K562 (cell line): Measurements from ENCODE around the gene ZMIZ1. TPM values are rescaled to one million over a fixed set of nuclear protein-coding genes. Genes with fewer than 3 reads are reported as not detected.

Source experiments
- ATAC-seq: fragments of 200-7000 bp; cut with Tn5 transposase; 3 replicates; pipeline ENCODE4 v1.9.1; 2020; ENCODE audit warnings: moderate library complexity
- BruUV-seq: library from RNA; stranded (reverse); fragments of 400-500 nt; replicated peaks from 2 replicates; lab custom pipeline; 2021; lab: Mats Ljungman, UMichigan
- CTCF ChIA-PET: fragments of 300-600 bp; formaldehyde crosslinking; extraction: SDS; loops from one replicate; lab custom pipeline; 2021; ENCODE audit warnings: low intra/inter-chr PET ratio; lab: Yijun Ruan, JAX
- POLR2A ChIA-PET: fragments of 300-600, 350-650 bp; sonication (Branson Sonifier 250); formaldehyde crosslinking; extraction: SDS; loops from one replicate; lab custom pipeline; 2021; ENCODE audit warnings: antibody characterized with exemption, inconsistent platforms; lab: Yijun Ruan, JAX
- DNase-seq, 4 experiments: peaks; one replicate each; pipeline versions ENCODE4 v3.0.0 to v3.0.0-alpha.2; 2011 to 2018; ENCODE audit warnings: low spot score in 3 of 4, mixed read lengths in 3 of 4; ENCODE audit errors: extremely low read depth in 1 of 4
- FAIRE-seq: peaks from 2 replicates; lab custom pipeline; 2011; peaks lifted over from hg19 to GRCh38; lab: Jason Lieb, UNC
- H2AFZ ChIP-seq: 2 replicates; pipeline ENCODE4 v1.6.0; 2011; ENCODE audit warnings: low read depth, low read length, control low read depth, inconsistent platforms
- H3K27ac ChIP-seq: fragments of 200-600 bp; 3 replicates; pipeline ENCODE4 v1.8.0; 2011; ENCODE audit warnings: low read depth, mild to moderate bottlenecking, control low read depth, inconsistent platforms, low read length, moderate library complexity, mixed read lengths; ENCODE audit errors: extremely low read depth
- H3K27me3 ChIP-seq, 2 experiments: fragments of 300-600 bp in 1 of 2; 2 replicates in 1 of 2; 3 replicates in 1 of 2; pipeline versions ENCODE4 v1.6.0 to v1.8.0; 2011; ENCODE audit warnings: inconsistent platforms in 2 of 2, low read length in 2 of 2, mild to moderate bottlenecking in 1 of 2, mixed read lengths in 1 of 2, moderate library complexity in 1 of 2; ENCODE audit not compliant: control insufficient read depth in 2 of 2, insufficient read depth in 2 of 2
- H3K36me3 ChIP-seq: fragments of 300-600 bp; 3 replicates; pipeline ENCODE4 v1.8.0; 2011; ENCODE audit warnings: mild to moderate bottlenecking, low read length, inconsistent platforms; ENCODE audit not compliant: control insufficient read depth, insufficient read depth
- H3K4me1 ChIP-seq, 2 experiments: fragments of 200-600 bp in 1 of 2; replicated peaks in 1 of 2; 2 replicates in 1 of 2; 3 replicates in 1 of 2; pipeline versions ENCODE4 v1.5.1 to v1.8.0; 2011; ENCODE audit warnings: inconsistent platforms in 2 of 2, low read length in 2 of 2, mild to moderate bottlenecking in 1 of 2, mixed read lengths in 1 of 2, moderate library complexity in 1 of 2; ENCODE audit not compliant: control insufficient read depth in 2 of 2, insufficient read depth in 2 of 2
- H3K4me2 ChIP-seq: 2 replicates; pipeline ENCODE4 v1.6.1; 2011; ENCODE audit warnings: low read length, control low read depth, inconsistent platforms, mixed read lengths; ENCODE audit not compliant: insufficient read depth
- H3K4me3 ChIP-seq: fragments of 200-600 bp; sonication (generic), shearing (Covaris generic); 2 replicates; pipeline ENCODE4 v1.5.1; 2016; ENCODE audit warnings: control low read depth, inconsistent platforms
- H3K79me2 ChIP-seq: fragments of 200-600 bp; 3 replicates; pipeline ENCODE4 v1.8.0; 2011; ENCODE audit warnings: low read length, inconsistent platforms; ENCODE audit not compliant: control insufficient read depth, insufficient read depth
- H3K9ac ChIP-seq, 2 experiments: 2 replicates each; pipeline versions ENCODE4 v1.6.0 to v1.6.1; 2011; ENCODE audit warnings: low read depth in 2 of 2, low read length in 2 of 2, control low read depth in 1 of 2, inconsistent platforms in 1 of 2, mild to moderate bottlenecking in 1 of 2, mixed read lengths in 1 of 2; ENCODE audit not compliant: insufficient read depth in 1 of 2
- H3K9me1 ChIP-seq: one replicate; pipeline ENCODE4 v1.6.0; 2011; ENCODE audit warnings: inconsistent platforms, mild to moderate bottlenecking, low read length, moderate library complexity; ENCODE audit not compliant: control insufficient read depth, insufficient read depth
- H3K9me3 ChIP-seq: replicated peaks from 2 replicates; pipeline ENCODE4 v1.5.1; 2011; ENCODE audit warnings: low read depth, low read length, inconsistent platforms; ENCODE audit not compliant: control insufficient read depth, insufficient read depth
- H4K20me1 ChIP-seq: replicated peaks from 2 replicates; pipeline ENCODE4 v1.6.1; 2011; ENCODE audit warnings: low read length, inconsistent platforms, mixed read lengths; ENCODE audit not compliant: control insufficient read depth, insufficient read depth
- BRCA1 ChIP-seq, 2 experiments: fragments of 450-650 bp in 1 of 2; sonication (generic) in 1 of 2; formaldehyde crosslinking in 1 of 2; IDR thresholded peaks; 2 replicates each; pipeline versions ENCODE4 v1.5.0 to v1.6.1; 2017 to 2020; ENCODE audit warnings: mild to moderate bottlenecking in 1 of 2, missing genetic modification reagents in 1 of 2
- CREB5 ChIP-seq: fragments of 250-450 bp; sonication (Bioruptor Pico); IDR thresholded peaks from 2 replicates; pipeline ENCODE4 v1.5.0; 2020; ENCODE audit warnings: mild to moderate bottlenecking
- SMARCC2 ChIP-seq: fragments of 450-650 bp; IDR thresholded peaks from 2 replicates; pipeline ENCODE4 v1.6.1; 2017; ENCODE audit warnings: antibody characterized with exemption, moderate library complexity, mild to moderate bottlenecking, low read depth
- TAL1 ChIP-seq: fragments of 450-650 bp; IDR thresholded peaks from 2 replicates; pipeline ENCODE4 v1.6.1; 2016; ENCODE audit warnings: mild to moderate bottlenecking
- ZBTB1 ChIP-seq: sonication (generic); formaldehyde crosslinking; IDR thresholded peaks from 2 replicates; pipeline ENCODE4 v1.8.1; 2023; ENCODE audit warnings: missing genetic modification reagents, low read depth, mild to moderate bottlenecking, borderline replicate concordance
- ZHX1 ChIP-seq: fragments of 150-350 bp; conservative IDR thresholded peaks from 2 replicates; pipeline ENCODE4 v1.6.1; 2014; ENCODE audit warnings: low read length
- ZNF165 ChIP-seq: fragments of 250-450 bp; sonication (Bioruptor Pico); IDR thresholded peaks from 2 replicates; pipeline ENCODE4 v1.4.0; 2020; ENCODE audit warnings: borderline replicate concordance
- ZNF184 ChIP-seq: sonication (generic); formaldehyde crosslinking; IDR thresholded peaks from 2 replicates; pipeline ENCODE4 v1.5.0; 2020; ENCODE audit warnings: missing genetic modification reagents
- ZNF311 ChIP-seq: fragments of 250-450 bp; sonication (Bioruptor Pico); IDR thresholded peaks from 2 replicates; pipeline ENCODE4 v1.4.0; 2020; ENCODE audit warnings: mild to moderate bottlenecking, moderate library complexity
- ZNF398 ChIP-seq: fragments of 250-450 bp; sonication (Bioruptor Pico); IDR thresholded peaks from 2 replicates; pipeline ENCODE4 v1.8.0; 2021; ENCODE audit warnings: moderate library complexity, mild to moderate bottlenecking, inconsistent platforms
- ZNF79 ChIP-seq: fragments of 250-450 bp; sonication (Bioruptor Pico); IDR thresholded peaks from 2 replicates; pipeline ENCODE4 v1.4.0; 2020; ENCODE audit warnings: low read depth, mild to moderate bottlenecking, moderate library complexity
- WGBS: fragments of 100-300 bp; shearing (Covaris generic); methylation state at CpG from one replicate; pipeline ENCODE4 v1.1.6; 2016; ENCODE audit warnings: low coverage, mixed read lengths; ENCODE audit not compliant: insufficient coverage; ENCODE audit errors: missing lambda C conversion rate; 5-methylcytosine and 5-hydroxymethylcytosine counted together
- in situ Hi-C: fragments of 300-500 bp; cut with MboI; formaldehyde crosslinking; loops from 4 replicates; pipeline ENCODE4 v1.15.0; 2018; ENCODE audit warnings: inconsistent platforms, mixed read lengths
- intact Hi-C: fragments of 100-400 bp; cut with micrococcal nuclease; formaldehyde crosslinking; loops from 2 replicates; pipeline ENCODE4 v1.14.2; 2022
- polyA plus RNA-seq, 8 experiments: library from polyadenylated mRNA; depleted of rRNA in 4 of 8; stranded (reverse) in 5 of 8; unstranded in 3 of 8; fragments of >200 nt; fragmentation: Nextera tagmentation in 2 of 8; fragmentation: Illumina TruSeq in 1 of 8; extraction: Ambion mirVana in 2 of 8; extraction: Trizol in 1 of 8; gene quantifications; 2 replicates each; pipeline versions ENCODE4 v1.2.1 to v1.2.3, GENCODE V29; 2011 to 2014; ENCODE audit warnings: inconsistent platforms in 1 of 8, missing spikeins in 1 of 8
- total RNA-seq, 7 experiments: library from RNA; depleted of rRNA in 6 of 7; stranded (reverse); fragments of >200 nt in 6 of 7; fragmentation: Illumina TruSeq in 2 of 7; extraction: Trizol in 2 of 7; gene quantifications; 2 replicates each; pipeline versions ENCODE4 v1.2.1 to v1.2.3, GENCODE V29; 2011 to 2021; ENCODE audit warnings: low replicate concordance in 1 of 7
- TF ChIP-seq, protein P1 (sequence below): fragments of 250-450 bp; sonication (Bioruptor Pico); IDR thresholded peaks from 2 replicates; pipeline ENCODE4 v1.8.0; 2022; ENCODE audit warnings: inconsistent platforms
- TF ChIP-seq, protein P2 (sequence below): IDR thresholded peaks from 2 replicates; pipeline ENCODE4 v1.6.1; 2016; ENCODE audit warnings: missing genetic modification characterization, missing compliant biosample characterization

The ZMIZ1 gene
- total and polyA plus RNA-seq, 9 of the 15 experiments (the other 6 are each of a cell fraction or from before 2014, with no cell fraction given): 1.0 to 37.3 (median 4.3) TPM

DNA sequence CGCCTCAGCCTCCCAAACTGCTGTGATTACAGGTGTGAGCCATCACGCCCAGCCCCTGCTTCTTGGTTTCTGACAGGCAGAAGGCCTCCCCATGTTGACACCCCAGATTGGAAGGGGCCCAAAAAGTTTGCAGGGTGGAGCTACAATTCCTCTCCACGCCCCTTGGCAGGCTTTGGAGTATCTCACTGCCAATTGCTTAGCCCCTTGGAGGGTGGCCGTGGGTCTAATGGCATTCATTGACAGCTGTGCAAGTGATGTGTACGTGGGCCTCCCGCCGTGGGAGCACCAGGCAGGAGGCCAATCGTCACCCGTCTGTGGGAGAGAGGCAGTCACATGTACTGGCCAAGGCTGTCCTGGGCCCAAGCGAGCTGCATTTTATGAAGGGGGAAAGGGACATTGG is 204.8 kb downstream of the ZMIZ1 start:
- BruUV-seq: no TSS peak
- H3K79me2 ChIP-seq: no peaks in the 10 kb centered on the region
- FAIRE-seq (no peak), ATAC-seq (no peak), DNase-seq (no peak)
- H3K4me2 ChIP-seq: no peak overlapping the region
- 68% methylated on average over 10 of the region's 10 CpGs for WGBS
- H3K9ac ChIP-seq: no peak overlapping the region
- CTCF ChIA-PET: no interaction called here
- H3K4me3 ChIP-seq: no peak overlapping the region
- peaks cover 13 to 27% of the 10 kb centered on the region in 2 experiments for H3K4me1 ChIP-seq
- POLR2A ChIA-PET: no interaction called here
- peaks cover 11% of the 10 kb centered on the region; the same call in 1 of the 3 replicates for H3K36me3 ChIP-seq
- peaks cover 30% of the 10 kb centered on the region; the same call in 1 of the 2 replicates for H4K20me1 ChIP-seq
- no peak overlapping the region for H3K27ac ChIP-seq
- intact Hi-C loops: no loop called here
- no peaks in the 10 kb centered on the region for H3K27me3 ChIP-seq
- in situ Hi-C loops: no loop called here
- no peaks in the 10 kb centered on the region for H3K9me3 ChIP-seq
- peaks cover 5% of the 10 kb centered on the region for H3K9me1 ChIP-seq
- H2AFZ ChIP-seq: no peak overlapping the region
- no peak for TF ChIP-seq ZNF311 (CRISPR knock-in tag)
- TF ChIP-seq ZNF184 (CRISPR knock-in tag): no peak
- TF ChIP-seq ZNF398 (CRISPR knock-in tag): no peak
- TF ChIP-seq, protein P1, sequence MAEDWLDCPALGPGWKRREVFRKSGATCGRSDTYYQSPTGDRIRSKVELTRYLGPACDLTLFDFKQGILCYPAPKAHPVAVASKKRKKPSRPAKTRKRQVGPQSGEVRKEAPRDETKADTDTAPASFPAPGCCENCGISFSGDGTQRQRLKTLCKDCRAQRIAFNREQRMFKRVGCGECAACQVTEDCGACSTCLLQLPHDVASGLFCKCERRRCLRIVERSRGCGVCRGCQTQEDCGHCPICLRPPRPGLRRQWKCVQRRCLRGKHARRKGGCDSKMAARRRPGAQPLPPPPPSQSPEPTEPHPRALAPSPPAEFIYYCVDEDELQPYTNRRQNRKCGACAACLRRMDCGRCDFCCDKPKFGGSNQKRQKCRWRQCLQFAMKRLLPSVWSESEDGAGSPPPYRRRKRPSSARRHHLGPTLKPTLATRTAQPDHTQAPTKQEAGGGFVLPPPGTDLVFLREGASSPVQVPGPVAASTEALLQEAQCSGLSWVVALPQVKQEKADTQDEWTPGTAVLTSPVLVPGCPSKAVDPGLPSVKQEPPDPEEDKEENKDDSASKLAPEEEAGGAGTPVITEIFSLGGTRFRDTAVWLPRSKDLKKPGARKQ (CRISPR knock-in tag): no peak
- TF ChIP-seq ZBTB1 (CRISPR knock-in tag): no peak
- TF ChIP-seq CREB5 (CRISPR knock-in tag): no peak
- TF ChIP-seq ZHX1: no peak
- TF ChIP-seq BRCA1 (IDR thresholded peaks at IDR 0.05): no peak
- TF ChIP-seq BRCA1 (CRISPR knock-in tag; IDR thresholded peaks at IDR 0.05): no peak
- TF ChIP-seq TAL1: no peak
- TF ChIP-seq SMARCC2: no peak
- no peak for TF ChIP-seq ZNF165 (CRISPR knock-in tag)
- no peak for TF ChIP-seq ZNF79 (CRISPR knock-in tag)
- TF ChIP-seq, protein P2, sequence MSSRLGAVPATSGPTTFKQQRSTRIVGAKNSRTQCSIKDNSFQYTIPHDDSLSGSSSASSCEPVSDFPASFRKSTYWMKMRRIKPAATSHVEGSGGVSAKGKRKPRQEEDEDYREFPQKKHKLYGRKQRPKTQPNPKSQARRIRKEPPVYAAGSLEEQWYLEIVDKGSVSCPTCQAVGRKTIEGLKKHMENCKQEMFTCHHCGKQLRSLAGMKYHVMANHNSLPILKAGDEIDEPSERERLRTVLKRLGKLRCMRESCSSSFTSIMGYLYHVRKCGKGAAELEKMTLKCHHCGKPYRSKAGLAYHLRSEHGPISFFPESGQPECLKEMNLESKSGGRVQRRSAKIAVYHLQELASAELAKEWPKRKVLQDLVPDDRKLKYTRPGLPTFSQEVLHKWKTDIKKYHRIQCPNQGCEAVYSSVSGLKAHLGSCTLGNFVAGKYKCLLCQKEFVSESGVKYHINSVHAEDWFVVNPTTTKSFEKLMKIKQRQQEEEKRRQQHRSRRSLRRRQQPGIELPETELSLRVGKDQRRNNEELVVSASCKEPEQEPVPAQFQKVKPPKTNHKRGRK (tag): no peak
